Lower leg skin (tissue), 3 donors: ENCODE data around the gene KCNB1.

ENCODE experiments used
- CTCF ChIP-seq, 3 donors: fragments of 450-650 bp; IDR thresholded peaks; one replicate each; pipeline ENCODE4 v1.5.1; 2016; ENCODE audit warnings: antibody characterized with exemption in 3 of 3, mild to moderate bottlenecking in 3 of 3, moderate library complexity in 2 of 3
- POLR2A ChIP-seq, 2 donors: fragments of 450-650 bp; IDR thresholded peaks; one replicate each; pipeline ENCODE4 v1.6.1; 2016 to 2017; ENCODE audit warnings: antibody characterized with exemption in 2 of 2, mild to moderate bottlenecking in 1 of 2, moderate library complexity in 1 of 2

GRCh38 chr20:49404461-49404860 is 78.0 kb downstream of the KCNB1 start:
- TF ChIP-seq POLR2A (IDR thresholded peaks at IDR 0.05) = no peak
- no peak for TF ChIP-seq CTCF (IDR thresholded peaks at IDR 0.05)
